HG03378 (cell line): Measurements from ENCODE around the gene RMP24.

Experiments used
- ATAC-seq: cut with Tn5 transposase; IDR thresholded peaks from one replicate; pipeline ENCODE4 v1.9.1; 2021; ENCODE audit warnings: mild to moderate bottlenecking, moderate library complexity; ENCODE audit not compliant: unreplicated experiment

The RMP24 gene

DNA sequence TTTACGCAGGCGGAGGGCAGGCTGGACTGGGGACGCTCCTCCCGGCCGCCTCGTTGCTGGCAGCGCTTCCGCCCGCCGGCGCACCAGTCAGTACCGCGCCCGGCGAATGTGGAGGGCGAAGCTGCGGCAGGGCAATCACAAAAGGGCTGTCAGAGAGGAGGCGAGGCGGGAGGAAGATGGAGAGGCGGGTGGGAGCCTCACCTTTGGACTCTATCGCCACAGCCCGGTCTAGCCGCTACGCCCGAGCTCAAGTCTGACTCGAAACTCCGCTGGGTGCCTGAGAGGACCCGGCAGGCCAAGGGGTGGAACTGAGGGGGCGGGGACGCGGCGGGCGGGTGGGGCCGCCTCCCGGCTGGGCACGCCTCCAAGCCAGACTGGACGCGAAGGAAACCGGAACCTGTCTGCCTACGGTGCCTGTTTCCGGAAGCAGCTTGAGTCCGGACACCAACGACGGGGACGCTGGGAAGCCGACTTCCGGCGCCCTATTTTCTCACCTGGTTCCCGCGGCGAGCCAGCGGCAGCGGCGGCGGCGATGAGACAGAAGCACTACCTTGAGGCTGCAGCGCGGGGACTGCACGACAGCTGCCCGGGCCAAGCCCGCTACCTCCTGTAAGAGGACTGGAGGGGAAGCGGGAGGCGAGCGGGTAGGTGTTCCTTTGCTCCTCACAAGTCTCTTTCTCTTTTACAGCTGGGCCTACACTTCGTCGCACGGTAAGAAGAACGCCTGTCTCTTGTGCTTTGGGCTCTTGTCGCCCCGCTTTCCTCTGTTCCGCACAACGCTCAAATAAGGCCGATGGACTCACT, at the start of gene RMP24:
Gene RMP24, plus strand, starts transcription at position 483 of the 804 bp plus-strand sequence.
- peak; percentile 91 for ATAC-seq

DNA sequence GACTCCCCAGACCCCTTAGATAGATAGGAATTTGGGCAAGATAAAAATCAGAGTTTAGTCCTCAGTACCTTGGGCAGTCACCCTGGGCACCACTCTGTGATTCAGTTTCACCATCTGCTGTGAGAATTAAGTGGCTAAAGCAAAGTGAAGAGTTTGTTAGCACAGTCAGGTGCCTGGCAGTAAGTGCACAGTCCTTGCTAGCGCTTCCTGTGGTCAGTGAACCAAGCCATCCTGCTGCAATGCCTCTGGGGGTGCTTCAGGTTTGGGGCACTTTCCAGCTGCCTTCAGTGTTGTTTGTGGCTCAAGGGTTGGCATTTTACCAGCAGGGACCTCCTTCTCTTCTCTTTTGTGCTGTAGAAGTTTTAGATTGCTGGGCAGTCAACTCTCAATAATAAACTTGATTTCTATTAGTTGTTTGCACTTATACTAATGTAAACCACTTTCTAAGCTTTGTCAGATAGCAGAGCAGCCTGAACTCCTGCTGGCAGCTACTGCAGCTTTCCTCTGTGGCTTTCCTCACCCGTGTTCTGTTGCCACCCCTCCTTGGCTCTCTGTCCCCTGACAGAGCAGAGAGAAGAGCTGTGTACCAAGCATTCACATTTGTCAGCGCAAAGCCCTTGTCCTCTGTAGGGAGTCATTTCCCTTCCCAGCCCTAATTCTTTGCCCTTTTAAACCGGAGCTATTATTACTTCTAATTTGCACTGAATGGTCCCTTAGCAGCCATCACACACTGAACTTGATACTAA, 48.4 kb upstream of the RMP24 start:
- no peak for ATAC-seq

DNA sequence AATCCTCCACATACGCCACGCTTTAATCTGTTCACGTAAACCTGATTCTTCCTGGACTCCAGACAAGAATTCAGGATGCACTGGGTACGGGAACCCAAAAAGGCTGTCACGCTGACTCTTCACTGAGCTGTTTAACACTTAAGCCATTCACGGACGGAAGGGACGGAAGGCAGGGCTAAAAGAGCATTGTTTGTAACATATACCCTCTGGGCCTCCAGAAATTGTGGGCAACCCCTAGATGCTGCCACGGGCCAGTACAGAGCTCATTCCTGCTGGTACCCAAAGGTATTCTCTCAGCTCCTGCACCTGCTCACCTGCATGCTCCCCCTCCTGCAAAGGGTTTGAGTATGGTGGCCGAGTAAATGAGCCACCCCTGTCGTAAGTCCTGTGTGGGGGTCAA, 45.6 kb upstream of the RMP24 start:
- no peak for ATAC-seq

DNA sequence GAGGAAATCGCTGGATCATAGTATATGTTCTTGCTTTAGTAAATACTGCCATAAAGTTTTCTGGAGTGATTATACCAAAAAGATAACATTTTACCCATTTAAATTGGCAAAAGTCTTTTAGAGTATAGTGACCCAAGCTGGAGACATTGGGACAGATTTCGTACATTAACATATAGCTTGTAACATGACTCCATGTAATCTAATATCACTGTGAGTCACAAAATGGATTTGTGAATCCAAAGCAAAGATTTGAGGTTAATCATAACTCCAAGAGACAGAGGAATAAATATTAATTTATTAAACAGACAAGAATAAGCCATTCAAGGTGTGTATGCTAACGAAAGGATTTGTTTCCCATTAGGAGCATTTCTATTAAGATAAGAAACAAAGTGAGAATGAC, 45.0 kb upstream of the RMP24 start:
- ATAC-seq = no peak

DNA sequence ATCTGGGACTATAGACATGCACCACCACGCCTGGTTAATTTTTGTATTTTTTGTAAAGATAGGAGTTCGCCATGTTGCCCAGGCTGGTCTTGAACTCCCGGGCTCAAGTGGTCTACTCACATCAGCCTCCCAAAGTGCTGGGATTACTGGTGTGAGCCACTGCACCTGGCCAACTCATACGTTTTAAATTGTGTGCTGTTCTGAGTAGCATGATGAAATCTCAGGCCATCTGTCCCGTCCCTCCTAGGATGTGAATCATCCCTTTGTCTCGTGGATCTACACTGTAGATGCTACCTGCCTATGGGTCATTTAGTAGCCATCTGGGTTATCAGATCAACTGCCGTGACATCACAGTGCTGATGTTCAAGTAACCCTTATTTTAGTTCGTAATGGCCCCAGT, 38.5 kb upstream of the RMP24 start:
- ATAC-seq = no peak

DNA sequence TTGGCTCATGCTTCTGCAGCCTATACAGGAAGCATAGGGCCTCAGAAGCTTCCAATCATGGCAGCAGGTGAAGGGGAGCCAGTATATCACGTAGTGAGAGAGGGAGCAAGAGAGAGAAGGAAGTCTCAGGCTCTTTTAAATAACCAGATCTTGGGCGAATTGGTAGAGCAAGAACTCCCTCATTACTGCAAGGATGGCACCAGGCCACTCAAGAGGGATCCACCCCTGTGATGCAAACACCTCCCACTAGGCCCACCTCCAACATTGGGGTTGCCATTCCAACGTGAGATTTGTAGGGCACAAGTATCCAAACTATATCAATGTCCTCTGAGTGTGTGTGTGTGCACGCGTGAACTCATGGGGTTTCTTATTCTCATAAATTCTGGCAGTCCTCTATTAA, 37.6 kb upstream of the RMP24 start:
- ATAC-seq = no peak

DNA sequence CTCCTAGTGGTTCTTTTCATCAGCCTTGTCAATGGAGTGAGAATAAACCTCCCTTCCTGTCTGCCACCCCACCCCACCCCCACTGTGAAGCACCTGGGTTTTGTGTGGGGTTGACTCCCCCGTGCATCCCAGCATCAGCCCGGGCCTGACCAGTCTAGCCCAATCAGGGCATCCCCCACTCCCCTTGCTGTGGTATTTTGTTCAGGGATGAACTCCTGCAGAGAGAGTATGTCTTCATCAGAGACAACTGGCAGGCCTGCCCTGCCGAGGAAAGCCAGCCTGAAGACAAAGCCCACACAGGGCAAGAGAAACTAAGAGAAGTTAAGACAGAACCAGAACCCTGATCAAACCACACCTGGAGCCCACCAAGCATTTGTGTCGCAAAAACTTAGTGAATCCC, 36.7 kb upstream of the RMP24 start:
- ATAC-seq = no peak

DNA sequence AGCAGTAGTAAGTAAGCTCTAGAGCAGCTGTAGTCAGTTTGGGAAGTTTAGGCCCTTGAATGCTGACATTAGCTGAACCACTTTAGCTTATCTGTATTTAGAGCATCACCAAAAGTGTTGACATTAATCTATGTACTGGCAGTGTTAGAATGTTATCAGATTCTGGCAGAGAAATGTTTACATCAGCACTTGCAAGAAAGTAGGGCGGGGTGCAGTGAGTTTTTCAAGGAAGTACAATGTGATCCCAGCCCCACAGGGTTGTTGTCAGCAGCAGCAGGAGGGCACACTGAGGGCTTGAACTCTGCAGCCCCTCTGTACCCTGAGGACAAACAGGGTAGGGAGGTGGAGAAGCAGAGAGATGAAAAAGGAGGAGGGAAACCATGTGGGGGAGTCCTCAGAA, 35.5 kb upstream of the RMP24 start:
- no peak for ATAC-seq

DNA sequence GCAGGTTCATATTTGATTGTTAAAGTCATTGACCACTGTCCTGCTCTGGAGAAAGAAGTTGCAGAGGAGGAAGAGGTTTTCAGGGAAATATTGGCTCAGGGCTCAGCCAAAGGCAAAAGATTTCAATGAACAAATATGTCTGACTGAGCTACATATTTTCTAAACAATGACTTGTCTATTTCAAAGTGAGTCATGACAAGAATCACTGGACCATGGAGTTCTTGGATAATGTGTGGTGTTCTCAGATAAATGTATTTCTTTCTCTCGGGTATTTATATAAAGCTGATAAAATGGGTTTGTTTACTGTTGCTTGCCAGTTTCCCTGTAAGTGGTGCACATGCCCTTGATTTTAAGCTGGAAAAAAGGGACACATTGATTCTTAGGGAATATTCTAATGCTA, 34.3 kb upstream of the RMP24 start:
- no peak for ATAC-seq

DNA sequence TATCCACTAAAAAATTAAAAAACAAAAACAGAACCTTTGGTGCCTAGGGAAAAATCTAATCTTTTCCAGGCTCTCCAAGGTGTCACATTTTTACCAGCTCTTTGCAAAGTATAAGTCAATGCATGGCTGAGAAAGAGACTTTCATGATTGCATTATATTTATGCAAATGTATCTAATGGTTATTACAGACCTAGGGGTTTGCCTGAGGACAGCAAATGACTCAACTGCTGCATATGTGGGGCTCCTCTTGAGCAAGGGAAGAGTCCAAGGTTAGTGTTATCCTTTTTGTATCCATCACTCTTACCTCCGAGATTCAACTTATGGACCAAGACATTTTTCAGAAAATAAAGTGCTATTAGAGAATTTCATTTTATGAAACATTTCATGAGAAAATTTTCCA, 33.9 kb upstream of the RMP24 start:
- no peak for ATAC-seq

DNA sequence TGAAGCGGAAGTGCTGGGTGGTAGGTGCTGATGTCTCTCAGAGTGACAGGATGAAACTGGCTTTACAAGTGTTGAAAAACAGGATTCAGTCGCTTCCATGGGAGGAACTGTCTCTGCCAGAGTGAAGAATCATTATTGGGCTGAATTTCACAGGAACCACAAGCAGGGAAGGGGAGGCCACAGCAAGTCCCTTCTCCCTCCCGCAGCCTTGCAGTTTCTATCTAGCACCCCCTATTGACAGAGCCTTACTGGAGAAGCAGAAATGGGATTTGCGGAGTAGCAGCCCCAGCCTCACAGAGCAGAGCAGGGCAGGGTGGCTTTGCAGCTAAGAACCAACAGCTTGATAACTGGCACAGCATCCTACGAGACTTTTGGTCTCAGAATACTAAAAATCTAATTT, 33.3 kb upstream of the RMP24 start:
- ATAC-seq = no peak

DNA sequence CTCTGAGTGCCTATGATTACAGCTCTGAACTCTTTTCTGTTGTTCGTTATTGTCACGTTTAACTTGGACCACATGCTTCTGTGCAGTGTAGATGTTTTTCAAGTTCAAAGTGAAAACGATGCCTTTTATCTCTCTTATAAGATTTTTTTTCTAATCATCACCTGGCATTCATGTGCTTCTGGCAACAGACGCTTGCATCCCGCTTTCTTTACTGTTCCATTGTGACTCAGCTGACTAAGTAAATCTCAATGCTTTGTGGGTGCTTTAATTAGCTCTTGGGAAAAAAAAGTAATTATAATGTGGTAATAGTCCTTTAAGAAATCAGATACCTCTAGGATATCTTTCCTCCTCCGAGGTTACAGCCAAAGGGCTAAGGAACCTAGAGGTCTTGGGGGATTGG, 31.2 kb upstream of the RMP24 start:
- no peak for ATAC-seq

DNA sequence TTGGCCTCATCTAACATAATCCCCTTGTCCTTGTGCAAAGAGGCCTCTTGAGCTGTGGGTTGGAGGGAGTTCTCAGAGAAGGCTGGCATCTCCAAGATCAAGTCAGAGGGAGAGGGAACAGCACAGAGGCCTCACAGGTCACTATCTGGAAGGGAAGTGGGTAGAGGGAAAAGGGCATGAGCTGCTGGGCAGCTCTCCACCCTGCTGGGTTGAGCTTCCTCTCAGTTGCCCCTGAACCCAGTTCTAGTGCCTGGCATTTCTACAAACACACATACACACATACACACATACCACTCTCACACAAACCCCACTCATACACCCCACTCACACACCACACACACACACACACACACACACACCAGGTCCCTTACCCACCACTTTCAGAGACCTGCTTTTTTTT, 30.3 kb upstream of the RMP24 start:
- no peak for ATAC-seq

DNA sequence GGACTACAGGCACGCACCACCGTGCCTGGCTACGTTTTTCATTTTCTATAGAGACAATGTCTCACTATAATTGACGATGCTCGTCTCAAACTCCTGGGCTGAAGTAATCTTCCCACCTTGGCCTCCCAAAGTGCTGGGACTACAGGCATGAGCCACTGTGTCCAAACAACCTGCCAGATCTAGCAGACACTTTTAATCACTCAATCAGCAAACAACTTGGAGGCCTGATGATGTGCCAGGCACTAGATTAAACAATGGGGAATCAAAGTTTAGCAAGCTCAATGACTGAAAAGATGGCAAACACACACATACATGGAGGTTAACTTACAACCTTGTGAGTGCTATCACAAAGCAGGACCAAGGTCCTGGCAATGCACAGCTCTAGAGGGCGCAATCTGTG, 29.8 kb upstream of the RMP24 start:
- no peak for ATAC-seq

DNA sequence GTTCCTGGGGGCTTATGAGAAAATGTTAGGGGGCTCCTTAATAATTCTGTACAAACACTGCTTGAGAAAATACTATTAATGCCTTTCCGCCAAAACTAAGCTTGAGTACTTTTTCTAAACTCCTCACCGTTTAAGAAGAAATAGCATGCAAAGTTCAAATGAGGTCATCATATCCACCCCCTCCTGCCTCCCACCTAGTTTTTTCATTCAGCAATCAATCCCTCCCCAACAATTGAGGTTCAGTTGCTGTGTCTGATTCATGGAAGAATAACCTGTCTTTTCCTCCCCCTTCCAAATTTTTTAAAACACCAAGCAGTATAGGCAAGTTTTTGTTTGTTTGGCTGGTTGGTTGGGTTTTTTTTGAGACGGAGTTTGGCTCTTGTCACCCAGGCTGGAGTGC, 24.4 kb upstream of the RMP24 start:
- no peak for ATAC-seq

DNA sequence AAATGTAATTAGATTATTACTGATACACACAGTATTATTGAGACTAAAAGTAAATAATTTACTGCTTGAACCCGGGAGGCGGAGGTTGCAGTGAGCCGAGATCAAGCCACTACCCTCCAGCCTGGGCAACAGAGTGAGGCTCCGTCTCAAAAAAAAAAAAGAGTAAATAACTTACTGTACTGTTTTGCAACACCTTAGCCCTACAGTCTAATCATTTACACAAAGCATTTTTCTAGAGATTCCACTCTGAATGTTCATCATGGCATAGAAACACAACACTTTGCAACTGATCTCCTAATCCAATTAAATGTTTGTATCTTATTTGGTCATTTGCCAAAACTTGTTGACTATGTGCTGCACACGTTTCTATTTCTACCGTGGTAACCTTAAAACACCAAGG, 23.4 kb upstream of the RMP24 start:
- ATAC-seq = no peak

DNA sequence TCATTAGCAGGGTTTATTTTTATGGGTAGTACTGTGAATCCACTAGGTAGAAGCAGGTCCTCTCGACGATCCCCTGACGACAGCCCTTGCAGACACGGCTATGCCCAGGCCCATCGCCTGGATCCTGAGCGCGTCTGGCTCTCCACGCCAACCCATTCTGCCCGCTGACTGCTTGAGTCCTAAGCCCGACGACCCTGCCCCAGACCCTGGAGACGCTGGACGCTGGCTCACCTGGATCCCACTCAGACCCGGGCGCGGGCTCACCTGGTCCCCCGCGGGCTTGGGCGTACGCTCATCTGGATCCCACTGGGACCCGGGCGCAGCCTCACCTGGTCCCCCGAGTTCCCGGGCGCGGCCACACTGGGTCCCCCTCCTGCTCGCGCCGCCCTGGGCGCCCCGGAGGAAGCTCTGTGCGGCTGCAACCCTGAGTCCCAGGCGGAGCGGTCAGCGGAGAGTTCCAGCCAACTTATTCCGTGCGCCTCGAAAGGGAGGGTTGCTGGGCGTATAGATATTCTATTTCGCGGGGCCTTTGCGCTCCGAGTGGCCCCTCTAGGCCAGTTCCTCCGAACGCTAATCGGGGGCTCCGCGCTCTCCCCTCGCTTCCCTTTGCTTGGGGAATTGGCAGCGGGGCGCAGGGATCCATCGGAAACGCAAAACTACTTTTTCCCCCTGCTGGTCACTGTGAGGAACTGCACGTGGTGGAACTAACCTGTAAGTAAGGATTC, 22.4 kb upstream of the RMP24 start:
- ATAC-seq = peak; percentile 68

DNA sequence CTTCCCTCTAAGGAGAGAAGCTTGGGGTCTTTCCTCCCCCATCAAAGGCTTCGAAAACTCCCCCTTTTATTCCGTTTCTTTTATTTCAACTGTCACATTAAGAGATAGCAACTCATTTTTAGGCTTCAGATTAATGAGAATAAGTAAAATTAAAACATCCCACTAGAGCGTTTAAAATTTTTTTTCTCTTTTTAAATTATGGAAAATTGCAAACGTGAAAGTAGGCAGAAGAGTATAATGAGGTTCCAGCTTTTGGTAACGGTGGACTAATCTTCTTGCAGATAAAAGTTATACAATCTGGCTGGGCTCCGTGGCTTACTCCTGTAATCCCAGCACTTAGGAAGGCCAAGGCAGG, 21.9 kb upstream of the RMP24 start:
- no peak for ATAC-seq

DNA sequence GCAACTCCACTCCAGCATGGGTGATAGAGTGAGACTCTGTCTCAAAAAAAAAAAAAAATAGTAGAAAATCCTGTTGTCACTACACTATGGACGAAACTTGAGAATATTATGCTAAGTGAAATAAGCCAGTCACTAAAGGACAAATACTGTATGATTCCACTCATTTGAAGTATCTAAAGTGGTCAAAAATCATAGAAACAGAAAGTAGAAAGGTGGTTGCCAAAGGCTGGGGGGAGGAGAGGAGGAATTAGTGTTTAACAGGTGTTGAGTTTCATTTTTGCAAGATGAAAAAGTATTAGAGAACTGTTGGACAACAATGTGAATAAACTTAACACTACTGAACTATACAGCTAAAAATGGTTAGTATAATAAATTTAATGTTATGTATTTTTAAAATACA, 18.8 kb upstream of the RMP24 start:
- ATAC-seq = no peak

DNA sequence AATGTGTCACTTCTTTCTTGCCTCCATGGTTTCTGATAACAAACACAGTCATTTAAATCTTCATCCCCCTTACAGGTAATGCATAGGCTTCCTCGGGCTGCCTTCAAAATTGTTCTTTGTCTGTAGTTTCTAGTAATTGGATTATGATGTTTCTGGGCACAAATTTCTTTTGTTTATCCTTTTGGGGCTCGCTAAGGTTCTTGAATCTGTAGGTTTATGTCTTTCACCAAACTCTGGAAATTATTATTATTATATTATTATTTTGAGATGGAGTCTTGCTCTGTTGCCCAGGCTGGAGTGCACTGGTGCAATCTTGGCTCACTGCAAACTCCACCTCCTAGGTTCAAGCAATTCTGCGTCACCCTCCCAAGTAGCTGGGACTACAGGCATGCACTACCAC, 16.3 kb upstream of the RMP24 start:
- ATAC-seq = no peak

DNA sequence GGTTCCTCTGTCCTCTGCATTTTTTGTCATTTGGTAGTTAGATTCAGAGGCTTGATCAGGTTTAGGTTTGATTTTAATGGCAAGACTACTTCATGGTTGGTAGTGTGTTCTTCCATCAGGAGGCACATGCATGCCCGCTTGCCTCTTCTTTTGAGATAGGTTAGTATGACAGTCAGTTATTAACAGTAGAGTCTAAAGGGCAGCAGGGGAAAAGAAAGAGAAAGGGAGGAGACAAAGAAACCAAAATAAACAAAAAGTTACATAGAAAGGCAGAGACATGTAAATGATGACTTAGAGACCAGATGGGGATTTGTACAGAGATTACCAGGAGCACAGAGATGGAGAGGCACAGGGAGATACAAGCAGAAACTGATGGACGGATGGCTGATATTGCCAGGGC, 10.2 kb upstream of the RMP24 start:
- ATAC-seq = no peak

DNA sequence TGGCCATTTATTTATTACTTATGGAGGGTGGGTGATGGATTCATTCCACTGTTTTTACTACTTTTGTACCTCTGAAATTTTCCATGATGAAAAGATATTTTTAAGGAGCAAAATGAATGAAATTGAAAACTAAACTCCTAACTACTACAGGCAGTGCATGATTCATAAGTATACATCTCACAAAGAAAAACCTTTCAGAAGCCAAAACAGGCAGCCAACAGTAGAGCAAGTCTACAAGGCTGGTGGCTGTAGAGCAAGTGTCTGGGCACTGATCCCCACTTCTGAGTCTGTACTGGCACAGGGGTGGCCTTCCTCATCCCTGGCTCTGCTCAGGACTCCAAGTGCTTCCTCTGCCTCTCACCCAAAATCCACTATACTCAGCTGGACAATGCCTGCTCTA, 8.2 kb upstream of the RMP24 start:
- no peak for ATAC-seq
